IgD-negative memory B cell (primary cell): ENCODE measurements around the gene SPG11. TPM values are rescaled to one million over a fixed set of nuclear protein-coding genes. Genes with fewer than 3 reads are reported as not detected.

ENCODE experiments used
- H3K27ac Mint-ChIP-seq, 3 donors: one replicate each; pipeline ENCODE4 v1.8.0; 2020 to 2022; ENCODE audit warnings: mild to moderate bottlenecking in 3 of 3, mixed read lengths in 3 of 3, moderate library complexity in 1 of 3
- H3K27me3 Mint-ChIP-seq: one replicate; pipeline ENCODE4 v1.8.0; 2021; ENCODE audit warnings: mixed read lengths
- H3K36me3 Mint-ChIP-seq: one replicate; pipeline ENCODE4 v1.8.0; 2020; ENCODE audit warnings: mild to moderate bottlenecking, mixed read lengths
- H3K4me1 Mint-ChIP-seq, 3 donors: one replicate each; pipeline ENCODE4 v1.8.0; 2020 to 2022; ENCODE audit warnings: mixed read lengths in 3 of 3, mild to moderate bottlenecking in 1 of 3
- H3K4me3 Mint-ChIP-seq, 4 donors: one replicate each; pipeline ENCODE4 v1.8.0; 2020 to 2022; ENCODE audit warnings: mild to moderate bottlenecking in 4 of 4, mixed read lengths in 4 of 4, moderate library complexity in 3 of 4
- H3K9me3 Mint-ChIP-seq, 3 donors: one replicate each; pipeline ENCODE4 v1.8.0; 2020 to 2021; ENCODE audit warnings: mixed read lengths in 3 of 3, mild to moderate bottlenecking in 1 of 3
- polyA plus RNA-seq: library from polyadenylated mRNA; unstranded; fragments of 300-500 nt; fragmentation: Illumina TruSeq; gene quantifications from one replicate; pipeline ENCODE4 v1.2.3, GENCODE V29; 2021

Gene SPG11
- polyA plus RNA-seq, 1 donor from 2014 or later: 41.7 TPM

- Mint-ChIP-seq H3K9me3 (no peaks in the 10 kb centered on the region), H3K4me3 (no peak overlapping the region), H3K27me3 (no peaks in the 10 kb centered on the region), H3K36me3 (peaks cover 7% of the 10 kb centered on the region), H3K27ac (no peak overlapping the region), H3K4me1 (no peaks in the 10 kb centered on the region)
Observed at GRCh38 chr15:44519537-44519936, 143.9 kb downstream of the SPG11 start.

GRCh38 chr15:44516436-44516835 is 147.0 kb downstream of the SPG11 start:
- Mint-ChIP-seq H3K27ac (no peak overlapping the region), H3K4me3 (no peak overlapping the region)

More at GRCh38 chr15:44516436-44516835, 147.0 kb downstream of the SPG11 start:
- Mint-ChIP-seq H3K27me3 (no peaks in the 10 kb centered on the region), H3K36me3 (peaks cover 7% of the 10 kb centered on the region), H3K9me3 (no peaks in the 10 kb centered on the region), H3K4me1 (no peaks in the 10 kb centered on the region)

Other genes with a start within 250 kb of the SPG11 start
- 39.9 TPM for gene CTDSPL2, start 236.0 kb downstream of the SPG11 start, polyA plus RNA-seq
- gene EIF3J, start 126.5 kb downstream of the SPG11 start, polyA plus RNA-seq: 15.4 TPM
- 17.7 TPM for gene PATL2, start 47.7 kb upstream of the SPG11 start, polyA plus RNA-seq
- 23,226 TPM for gene B2M, start 47.9 kb upstream of the SPG11 start, polyA plus RNA-seq
- gene TRIM69, start 72.9 kb upstream of the SPG11 start, polyA plus RNA-seq: 30.7 TPM